ENCODE measurements around the gene ZGPAT. TPM values are rescaled to one million over a fixed set of nuclear protein-coding genes. Genes with fewer than 3 reads are reported as not detected.
A peak's percentile ranks its signal among the peaks of the same experiment; 100 is the strongest.

The ZGPAT gene
- total RNA-seq, 1 experiment from 2014 or later = 44.3 TPM

DNA sequence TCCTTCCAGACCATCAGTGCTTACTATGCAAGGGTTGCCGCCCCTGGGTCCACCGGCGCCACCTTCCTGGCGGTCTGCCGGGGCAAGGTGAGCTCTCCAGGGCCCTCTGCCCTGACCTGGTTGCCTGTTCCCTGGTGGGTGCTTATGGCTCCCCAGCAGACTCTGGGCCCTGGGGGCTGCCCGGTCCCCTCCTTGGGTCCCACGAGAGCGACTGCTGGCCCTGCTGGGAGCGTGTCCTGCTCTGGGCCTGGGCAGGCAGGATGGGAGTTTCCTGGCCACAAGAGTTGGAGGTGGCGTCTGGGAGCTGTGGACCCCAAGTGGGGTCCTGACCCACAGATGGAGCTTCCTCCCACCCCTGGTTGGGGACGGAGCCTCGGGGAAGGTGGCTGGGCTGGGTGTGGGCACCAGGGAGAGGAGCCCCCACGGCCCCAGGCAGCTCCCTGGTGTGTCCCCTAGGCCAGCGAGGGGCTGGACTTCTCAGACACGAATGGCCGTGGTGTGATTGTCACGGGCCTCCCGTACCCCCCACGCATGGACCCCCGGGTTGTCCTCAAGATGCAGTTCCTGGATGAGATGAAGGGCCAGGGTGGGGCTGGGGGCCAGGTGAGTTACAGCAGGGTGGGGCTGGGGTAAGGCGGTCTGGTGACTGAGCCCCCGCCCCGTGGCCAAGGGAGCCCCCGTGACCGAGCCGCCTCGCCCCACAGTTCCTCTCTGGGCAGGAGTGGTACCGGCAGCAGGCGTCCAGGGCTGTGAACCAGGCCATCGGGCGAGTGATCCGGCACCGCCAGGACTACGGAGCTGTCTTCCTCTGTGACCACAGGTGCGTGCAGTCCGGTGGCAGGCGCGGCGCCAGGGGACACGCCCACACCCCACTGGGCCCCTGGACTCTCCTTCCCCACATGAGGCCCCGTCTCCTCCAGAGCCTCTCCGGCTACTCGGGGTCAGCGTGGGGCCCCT lies 18.5 kb upstream of the ZGPAT start:
- in situ Hi-C loops (cut with HindIII; ENCODE audit: low pct_unique_long_range_greater_than_20kb, low sequenced_read_pairs) = no loop called here
- DNase-seq (ENCODE audit: low read depth) = no peak

DNA sequence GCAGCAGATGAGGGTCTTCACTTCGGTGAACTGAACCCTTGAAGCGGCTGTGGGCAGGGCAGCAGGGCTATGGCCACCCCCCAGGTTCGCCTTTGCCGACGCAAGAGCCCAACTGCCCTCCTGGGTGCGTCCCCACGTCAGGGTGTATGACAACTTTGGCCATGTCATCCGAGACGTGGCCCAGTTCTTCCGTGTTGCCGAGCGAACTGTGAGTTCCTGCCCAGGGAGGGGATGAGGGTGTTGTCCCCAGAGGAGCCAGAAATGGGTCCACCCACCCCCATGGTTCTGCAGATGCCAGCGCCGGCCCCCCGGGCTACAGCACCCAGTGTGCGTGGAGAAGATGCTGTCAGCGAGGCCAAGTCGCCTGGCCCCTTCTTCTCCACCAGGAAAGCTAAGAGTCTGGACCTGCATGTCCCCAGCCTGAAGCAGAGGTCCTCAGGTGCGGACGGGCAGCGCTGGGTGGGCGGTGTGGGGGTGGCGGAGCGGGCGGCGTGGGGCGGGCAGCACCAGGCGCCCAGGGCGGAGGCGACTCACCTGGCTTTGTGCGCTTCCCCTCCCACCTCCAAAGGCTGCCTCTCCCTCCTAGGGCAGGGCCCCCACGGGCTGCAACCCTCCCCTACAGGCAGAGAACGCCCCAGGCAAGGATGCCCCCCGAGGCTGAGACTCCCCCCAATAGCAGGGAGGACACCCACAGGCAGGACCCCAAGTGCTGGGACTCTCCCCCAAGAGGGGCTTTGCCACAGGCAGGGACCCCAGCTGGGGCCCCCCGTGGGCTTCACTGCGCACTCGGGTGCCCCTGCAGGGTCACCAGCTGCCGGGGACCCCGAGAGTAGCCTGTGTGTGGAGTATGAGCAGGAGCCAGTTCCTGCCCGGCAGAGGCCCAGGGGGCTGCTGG lies 17.6 kb upstream of the ZGPAT start:
- in situ Hi-C loops (cut with HindIII; ENCODE audit: low pct_unique_long_range_greater_than_20kb, low sequenced_read_pairs) = no loop called here
- no peak for DNase-seq (ENCODE audit: low read depth)

DNA sequence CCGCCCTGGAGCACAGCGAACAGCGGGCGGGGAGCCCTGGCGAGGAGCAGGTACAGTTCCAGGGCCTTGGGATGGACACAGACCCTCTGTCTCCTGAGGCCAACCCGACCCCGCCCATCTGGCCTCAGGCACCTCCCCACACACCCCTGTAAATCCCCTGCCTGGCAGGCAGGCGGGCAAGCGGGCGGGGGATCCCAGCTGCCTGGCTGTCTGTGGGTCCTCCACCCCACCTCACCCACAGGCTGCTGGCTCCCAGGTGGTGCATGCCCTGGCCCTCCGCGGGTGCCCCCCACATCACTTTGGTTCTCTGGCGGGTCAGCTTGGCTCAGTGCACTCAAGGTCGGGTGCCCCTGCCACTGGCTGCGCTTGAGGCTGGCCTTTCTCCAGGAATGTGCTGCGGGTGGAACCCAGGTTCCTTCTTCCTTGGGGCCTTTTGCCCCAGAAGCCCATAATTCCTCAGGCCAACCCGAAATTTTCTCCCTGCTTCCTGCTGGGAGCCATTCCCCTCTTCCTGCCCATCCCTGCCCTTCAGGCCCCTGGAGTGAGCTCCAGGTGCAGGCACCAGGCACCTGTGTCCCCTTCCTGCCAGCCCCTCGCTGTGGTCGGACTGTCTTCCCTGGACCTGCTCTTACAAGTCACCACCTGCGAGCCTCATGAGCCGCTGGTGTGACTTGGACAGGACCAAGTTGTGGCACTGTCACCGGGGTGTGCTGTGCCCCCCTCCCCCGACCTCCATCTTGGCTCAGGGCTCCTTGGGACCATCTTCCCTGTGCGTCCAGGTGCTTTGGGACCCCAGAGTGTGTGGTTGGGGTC lies 16.7 kb upstream of the ZGPAT start:
- no peak for DNase-seq (ENCODE audit: low read depth)
- in situ Hi-C loops (cut with HindIII; ENCODE audit: low pct_unique_long_range_greater_than_20kb, low sequenced_read_pairs) = no loop called here

DNA sequence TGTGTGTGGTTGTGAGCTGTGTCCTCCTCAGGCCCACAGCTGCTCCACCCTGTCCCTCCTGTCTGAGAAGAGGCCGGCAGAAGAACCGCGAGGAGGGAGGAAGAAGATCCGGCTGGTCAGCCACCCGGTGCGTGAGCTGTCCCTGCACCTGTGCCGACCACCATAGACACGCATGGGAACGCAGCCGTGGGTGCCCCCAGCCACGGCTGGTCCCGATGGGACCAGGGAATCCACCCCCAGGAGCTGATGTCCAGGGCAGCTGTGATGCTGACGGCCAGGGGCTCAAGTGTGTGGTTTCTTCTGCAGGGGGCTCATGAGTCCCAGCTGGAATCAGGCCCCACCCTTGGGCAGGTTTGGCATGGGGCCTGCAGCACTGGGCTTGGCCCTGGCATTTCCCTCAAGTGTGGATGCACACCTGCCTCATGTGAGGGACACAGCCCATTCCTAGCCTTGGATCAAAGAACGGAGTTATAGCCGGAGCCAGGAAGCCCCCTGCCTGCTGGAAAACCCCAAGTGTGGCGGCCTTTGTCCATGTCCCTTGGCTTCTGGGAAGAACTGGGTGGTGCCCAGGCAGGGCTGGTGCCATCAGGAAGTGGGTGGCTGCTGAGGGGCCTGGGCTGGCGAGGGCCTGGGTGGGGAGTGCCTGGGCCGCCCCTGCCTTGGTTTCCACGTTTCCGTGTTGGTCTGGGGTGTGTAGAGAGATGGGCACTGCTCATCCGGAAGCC lies 16.0 kb upstream of the ZGPAT start:
- no peak for DNase-seq (ENCODE audit: low read depth)
- in situ Hi-C loops (cut with HindIII; ENCODE audit: low pct_unique_long_range_greater_than_20kb, low sequenced_read_pairs) = no loop called here

DNA sequence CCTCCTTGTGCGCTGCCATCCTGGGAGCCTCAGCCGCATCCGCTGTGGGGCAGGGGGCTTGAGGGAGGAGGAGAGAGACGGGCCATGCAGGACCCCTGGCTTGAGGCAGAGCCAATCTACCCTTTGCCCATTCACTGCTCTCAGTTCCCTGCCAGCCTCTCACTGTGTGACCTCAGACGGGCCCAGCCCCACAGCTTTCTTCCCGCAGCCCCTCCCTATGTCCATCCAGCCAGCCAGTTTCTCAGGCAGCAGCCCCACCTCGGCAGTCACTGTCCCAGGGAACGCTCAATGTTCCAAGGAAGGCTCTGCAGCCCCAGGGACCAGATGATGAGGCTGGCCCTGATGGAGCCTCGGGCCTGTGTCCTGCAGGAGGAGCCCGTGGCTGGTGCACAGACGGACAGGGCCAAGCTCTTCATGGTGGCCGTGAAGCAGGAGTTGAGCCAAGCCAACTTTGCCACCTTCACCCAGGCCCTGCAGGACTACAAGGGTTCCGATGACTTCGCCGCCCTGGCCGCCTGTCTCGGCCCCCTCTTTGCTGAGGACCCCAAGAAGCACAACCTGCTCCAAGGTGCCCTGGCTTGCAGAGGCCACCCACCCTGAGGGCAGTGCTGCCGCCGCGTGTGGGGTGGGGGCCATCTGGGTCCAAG lies 15.3 kb upstream of the ZGPAT start:
- in situ Hi-C loops (cut with HindIII; ENCODE audit: low pct_unique_long_range_greater_than_20kb, low sequenced_read_pairs) = no loop called here
- peak; percentile 59 for DNase-seq (ENCODE audit: low read depth)

DNA sequence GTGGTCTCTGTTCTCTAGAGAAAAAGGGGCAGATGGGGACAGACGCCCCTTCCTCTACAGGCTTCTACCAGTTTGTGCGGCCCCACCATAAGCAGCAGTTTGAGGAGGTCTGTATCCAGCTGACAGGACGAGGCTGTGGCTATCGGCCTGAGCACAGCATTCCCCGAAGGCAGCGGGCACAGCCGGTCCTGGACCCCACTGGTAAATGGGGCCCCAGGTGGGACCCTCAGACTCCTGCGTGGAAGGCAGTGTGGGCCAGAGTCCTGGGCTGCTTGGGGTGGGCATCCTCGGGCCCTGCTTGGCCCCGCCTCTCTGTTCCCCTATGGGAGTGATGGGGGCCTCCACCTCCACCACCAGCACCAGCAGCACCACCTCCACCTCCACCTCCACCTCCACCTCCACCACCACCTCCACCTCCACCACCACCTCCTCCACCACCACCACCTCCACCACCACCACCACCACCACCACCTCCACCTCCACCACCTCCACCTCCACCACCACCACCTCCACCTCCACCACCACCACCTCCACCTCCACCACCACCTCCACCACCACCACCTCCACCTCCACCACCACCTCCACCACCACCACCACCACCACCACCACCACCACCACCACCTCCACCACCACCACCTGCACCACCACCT lies 14.6 kb upstream of the ZGPAT start:
- no peak for DNase-seq (ENCODE audit: low read depth)

DNA sequence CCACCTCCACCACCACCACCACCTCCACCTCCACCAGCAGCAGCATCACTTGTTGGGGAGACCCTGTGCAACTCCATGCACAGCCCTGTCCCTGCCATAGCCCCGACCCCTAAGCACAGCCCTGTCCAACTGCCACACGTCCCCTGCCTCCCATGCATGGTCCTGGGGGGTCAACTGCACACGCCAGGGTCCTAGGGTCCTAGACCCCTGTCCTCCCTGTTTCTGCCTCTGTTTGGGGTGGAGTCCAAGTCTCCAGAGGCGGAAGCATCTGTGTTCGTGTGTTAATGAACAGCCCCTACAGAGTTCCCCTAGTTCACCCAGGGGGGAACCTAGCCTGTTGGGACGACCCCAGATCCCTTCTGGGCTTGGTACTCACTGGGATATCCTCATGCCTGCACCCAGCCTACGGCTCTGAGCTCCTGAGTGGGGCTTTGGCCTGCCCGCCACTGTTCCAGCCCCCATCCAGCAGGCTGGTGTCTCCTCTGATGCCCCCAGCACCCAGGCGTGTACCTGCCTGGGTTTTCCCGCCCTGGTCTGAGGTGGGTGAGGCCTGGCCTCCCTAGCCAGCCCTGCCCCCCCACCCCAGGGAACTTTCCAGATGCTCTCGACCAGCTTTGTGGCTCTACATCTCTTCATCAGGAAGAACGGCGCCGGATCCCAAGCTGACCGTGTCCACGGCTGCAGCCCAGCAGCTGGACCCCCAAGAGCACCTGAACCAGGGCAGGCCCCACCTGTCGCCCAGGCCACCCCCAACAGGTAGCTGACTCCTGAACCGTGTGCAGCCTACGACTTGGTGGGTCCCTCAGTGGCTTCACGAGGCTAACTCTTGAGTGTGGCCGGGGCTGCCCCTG lies 13.9 kb upstream of the ZGPAT start:
- DNase-seq (ENCODE audit: low read depth) = no peak
- in situ Hi-C loops (cut with HindIII; ENCODE audit: low pct_unique_long_range_greater_than_20kb, low sequenced_read_pairs) = no loop called here

More for the DNA sequence above, 14.6 kb upstream of the ZGPAT start:
- in situ Hi-C loops (cut with HindIII; ENCODE audit: low pct_unique_long_range_greater_than_20kb, low sequenced_read_pairs) = no loop called here

DNA sequence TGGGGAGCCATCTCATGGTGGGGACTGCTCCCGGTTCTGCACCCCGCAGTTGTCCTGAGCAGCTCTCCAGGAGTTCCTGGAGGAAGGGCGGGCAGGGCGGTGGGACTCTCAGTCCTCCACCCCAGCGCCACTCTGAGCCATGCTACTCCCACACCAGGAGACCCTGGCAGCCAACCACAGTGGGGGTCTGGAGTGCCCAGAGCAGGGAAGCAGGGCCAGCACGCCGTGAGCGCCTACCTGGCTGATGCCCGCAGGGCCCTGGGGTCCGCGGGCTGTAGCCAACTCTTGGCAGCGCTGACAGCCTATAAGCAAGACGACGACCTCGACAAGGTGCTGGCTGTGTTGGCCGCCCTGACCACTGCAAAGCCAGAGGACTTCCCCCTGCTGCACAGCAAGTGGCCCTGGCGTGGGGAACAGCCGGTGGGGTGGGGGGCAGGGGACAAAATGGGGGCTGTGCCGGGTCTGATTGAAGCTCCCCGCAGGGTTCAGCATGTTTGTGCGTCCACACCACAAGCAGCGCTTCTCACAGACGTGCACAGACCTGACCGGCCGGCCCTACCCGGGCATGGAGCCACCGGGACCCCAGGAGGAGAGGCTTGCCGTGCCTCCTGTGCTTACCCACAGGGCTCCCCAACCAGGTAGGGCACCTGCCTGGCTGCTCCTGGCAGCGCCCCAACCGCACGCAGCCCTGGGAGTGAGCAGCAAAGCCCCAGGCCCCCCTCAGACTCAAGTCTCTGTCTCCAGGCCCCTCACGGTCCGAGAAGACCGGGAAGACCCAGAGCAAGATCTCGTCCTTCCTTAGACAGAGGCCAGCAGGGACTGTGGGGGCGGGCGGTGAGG lies 13.0 kb upstream of the ZGPAT start:
- in situ Hi-C loops (cut with HindIII; ENCODE audit: low pct_unique_long_range_greater_than_20kb, low sequenced_read_pairs) = no loop called here

DNA sequence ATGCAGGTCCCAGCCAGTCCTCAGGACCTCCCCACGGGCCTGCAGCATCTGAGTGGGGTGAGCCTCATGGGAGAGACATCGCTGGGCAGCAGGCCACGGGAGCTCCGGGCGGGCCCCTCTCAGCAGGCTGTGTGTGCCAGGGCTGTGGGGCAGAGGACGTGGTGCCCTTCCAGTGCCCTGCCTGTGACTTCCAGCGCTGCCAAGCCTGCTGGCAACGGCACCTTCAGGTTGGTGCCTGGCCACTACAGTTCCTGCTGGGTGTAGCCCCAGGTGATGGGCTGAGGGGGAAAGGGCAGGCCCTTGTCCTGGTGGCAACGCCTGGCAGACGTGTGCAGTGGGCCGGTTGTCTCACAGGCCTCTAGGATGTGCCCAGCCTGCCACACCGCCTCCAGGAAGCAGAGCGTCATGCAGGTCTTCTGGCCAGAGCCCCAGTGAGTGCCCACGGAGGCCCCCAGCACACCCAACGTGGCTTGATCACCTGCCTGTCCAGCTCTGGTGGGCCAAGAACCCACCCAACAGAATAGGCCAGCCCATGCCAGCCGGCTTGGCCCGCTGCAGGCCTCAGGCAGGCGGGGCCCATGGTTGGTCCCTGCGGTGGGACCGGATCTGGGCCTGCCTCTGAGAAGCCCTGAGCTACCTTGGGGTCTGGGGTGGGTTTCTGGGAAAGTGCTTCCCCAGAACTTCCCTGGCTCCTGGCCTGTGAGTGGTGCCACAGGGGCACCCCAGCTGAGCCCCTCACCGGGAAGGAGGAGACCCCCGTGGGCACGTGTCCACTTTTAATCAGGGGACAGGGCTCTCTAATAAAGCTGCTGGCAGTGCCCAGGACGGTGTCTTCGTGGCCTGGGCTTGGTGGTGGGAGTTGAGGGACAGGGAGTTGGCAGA lies 12.2 kb upstream of the ZGPAT start:
- DNase-seq (ENCODE audit: low read depth) = no peak
- in situ Hi-C loops (cut with HindIII; ENCODE audit: low pct_unique_long_range_greater_than_20kb, low sequenced_read_pairs) = no loop called here

More for the DNA sequence above, 13.0 kb upstream of the ZGPAT start:
- DNase-seq (ENCODE audit: low read depth) = no peak

DNA sequence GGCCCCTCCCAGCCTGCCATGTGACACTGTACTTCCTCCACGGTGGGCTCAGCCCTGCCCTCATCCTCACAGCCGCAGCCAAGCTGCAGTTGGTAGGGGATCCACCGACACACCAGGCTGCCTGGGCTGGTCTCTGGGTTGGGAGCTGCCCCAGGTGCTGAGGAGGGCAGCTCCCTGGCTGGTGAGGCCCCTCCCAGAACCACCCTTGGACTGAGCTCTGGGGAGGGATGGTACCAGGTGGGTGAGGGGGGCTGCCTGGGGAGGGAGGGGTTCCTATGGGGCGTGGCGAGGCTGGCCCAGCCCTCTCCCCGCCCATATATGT lies 11.6 kb upstream of the ZGPAT start:
- DNase-seq (ENCODE audit: low read depth) = no peak
- in situ Hi-C loops (cut with HindIII; ENCODE audit: low pct_unique_long_range_greater_than_20kb, low sequenced_read_pairs) = no loop called here

DNA sequence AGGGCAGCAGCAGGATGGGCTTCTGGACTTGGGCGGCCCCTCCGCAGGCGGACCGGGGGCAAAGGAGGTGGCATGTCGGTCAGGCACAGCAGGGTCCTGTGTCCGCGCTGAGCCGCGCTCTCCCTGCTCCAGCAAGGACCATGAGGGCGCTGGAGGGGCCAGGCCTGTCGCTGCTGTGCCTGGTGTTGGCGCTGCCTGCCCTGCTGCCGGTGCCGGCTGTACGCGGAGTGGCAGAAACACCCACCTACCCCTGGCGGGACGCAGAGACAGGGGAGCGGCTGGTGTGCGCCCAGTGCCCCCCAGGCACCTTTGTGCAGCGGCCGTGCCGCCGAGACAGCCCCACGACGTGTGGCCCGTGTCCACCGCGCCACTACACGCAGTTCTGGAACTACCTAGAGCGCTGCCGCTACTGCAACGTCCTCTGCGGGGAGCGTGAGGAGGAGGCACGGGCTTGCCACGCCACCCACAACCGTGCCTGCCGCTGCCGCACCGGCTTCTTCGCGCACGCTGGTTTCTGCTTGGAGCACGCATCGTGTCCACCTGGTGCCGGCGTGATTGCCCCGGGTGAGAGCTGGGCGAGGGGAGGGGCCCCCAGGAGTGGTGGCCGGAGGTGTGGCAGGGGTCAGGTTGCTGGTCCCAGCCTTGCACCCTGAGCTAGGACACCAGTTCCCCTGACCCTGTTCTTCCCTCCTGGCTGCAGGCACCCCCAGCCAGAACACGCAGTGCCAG lies 11.0 kb upstream of the ZGPAT start, which contains the start of gene TNFRSF6B:
TSS of gene TNFRSF6B (plus strand) at position 25 of the 729 bp plus-strand sequence. CDS start at position 141, 116 bp downstream.
- no peak for DNase-seq (ENCODE audit: low read depth)
- in situ Hi-C loops (cut with HindIII; ENCODE audit: low pct_unique_long_range_greater_than_20kb, low sequenced_read_pairs) = no loop called here

DNA sequence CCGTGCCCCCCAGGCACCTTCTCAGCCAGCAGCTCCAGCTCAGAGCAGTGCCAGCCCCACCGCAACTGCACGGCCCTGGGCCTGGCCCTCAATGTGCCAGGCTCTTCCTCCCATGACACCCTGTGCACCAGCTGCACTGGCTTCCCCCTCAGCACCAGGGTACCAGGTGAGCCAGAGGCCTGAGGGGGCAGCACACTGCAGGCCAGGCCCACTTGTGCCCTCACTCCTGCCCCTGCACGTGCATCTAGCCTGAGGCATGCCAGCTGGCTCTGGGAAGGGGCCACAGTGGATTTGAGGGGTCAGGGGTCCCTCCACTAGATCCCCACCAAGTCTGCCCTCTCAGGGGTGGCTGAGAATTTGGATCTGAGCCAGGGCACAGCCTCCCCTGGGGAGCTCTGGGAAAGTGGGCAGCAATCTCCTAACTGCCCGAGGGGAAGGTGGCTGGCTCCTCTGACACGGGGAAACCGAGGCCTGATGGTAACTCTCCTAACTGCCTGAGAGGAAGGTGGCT lies 10.4 kb upstream of the ZGPAT start:
- in situ Hi-C loops (cut with HindIII; ENCODE audit: low pct_unique_long_range_greater_than_20kb, low sequenced_read_pairs) = no loop called here
- no peak for DNase-seq (ENCODE audit: low read depth)

DNA sequence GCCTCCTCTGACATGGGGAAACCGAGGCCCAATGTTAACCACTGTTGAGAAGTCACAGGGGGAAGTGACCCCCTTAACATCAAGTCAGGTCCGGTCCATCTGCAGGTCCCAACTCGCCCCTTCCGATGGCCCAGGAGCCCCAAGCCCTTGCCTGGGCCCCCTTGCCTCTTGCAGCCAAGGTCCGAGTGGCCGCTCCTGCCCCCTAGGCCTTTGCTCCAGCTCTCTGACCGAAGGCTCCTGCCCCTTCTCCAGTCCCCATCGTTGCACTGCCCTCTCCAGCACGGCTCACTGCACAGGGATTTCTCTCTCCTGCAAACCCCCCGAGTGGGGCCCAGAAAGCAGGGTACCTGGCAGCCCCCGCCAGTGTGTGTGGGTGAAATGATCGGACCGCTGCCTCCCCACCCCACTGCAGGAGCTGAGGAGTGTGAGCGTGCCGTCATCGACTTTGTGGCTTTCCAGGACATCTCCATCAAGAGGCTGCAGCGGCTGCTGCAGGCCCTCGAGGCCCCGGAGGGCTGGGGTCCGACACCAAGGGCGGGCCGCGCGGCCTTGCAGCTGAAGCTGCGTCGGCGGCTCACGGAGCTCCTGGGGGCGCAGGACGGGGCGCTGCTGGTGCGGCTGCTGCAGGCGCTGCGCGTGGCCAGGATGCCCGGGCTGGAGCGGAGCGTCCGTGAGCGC lies 9.8 kb upstream of the ZGPAT start:
- in situ Hi-C loops (cut with HindIII; ENCODE audit: low pct_unique_long_range_greater_than_20kb, low sequenced_read_pairs) = no loop called here

More for the DNA sequence above, 9.8 kb upstream of the ZGPAT start:
- no peak for DNase-seq (ENCODE audit: low read depth)
